ENCODE measurements around the gene FER1L5. TPM values are rescaled to one million over a fixed set of nuclear protein-coding genes. Genes with fewer than 3 reads are reported as not detected.

FER1L5 gene
- total and polyA plus RNA-seq, 9 of the 15 experiments (the other 6 are each of a cell fraction or from before 2014, with no cell fraction given): 0.01 TPM; not detected in 6

DNA sequence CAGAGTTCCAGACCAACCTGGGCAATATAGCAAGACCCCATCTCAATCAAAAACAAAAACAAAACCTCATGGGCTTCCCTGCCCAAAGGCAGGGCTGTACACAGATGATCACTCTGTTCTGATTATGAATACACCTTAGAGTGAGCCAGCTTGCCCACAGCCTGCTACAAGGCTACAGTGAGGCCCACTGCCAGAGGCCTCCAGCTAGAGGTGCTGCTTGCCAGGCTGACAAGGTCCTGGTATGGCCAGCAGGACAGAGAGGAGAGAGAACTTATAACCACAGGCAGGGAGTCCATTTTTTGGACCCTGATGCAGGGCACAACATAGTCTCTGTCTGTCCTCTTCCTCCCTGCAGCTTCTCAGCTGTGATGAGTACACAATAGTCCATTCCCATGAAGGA, 46.0 kb upstream of the FER1L5 start:
- H3K9me1 ChIP-seq (ENCODE audit: control insufficient read depth, insufficient read depth, low read length): no peaks in the 10 kb centered on the region
- H3K36me3 ChIP-seq (ENCODE audit: control insufficient read depth, insufficient read depth, low read length): peaks cover 91% of the 10 kb centered on the region
- in situ Hi-C loops (cut with MboI) (no loop called here), intact Hi-C loops (cut with micrococcal nuclease) (no loop called here)
- no TSS peak for BruUV-seq (replicated peaks)
- CTCF ChIA-PET (ENCODE audit: low intra/inter-chr PET ratio): no interaction called here
- no peaks in the 10 kb centered on the region for H3K9me3 ChIP-seq (replicated peaks; ENCODE audit: control insufficient read depth, insufficient read depth, low read depth, low read length)
- H3K27me3 ChIP-seq (ENCODE audit: control insufficient read depth in 2 of 2, insufficient read depth in 2 of 2, low read length in 2 of 2): no peaks in the 10 kb centered on the region
- POLR2A ChIA-PET: interaction anchor here (0.6 kb wide), 1 partner anchor 28 kb away, joined by 3 read pairs; no protein-coding TSS in a partner anchor
- no peaks in the 10 kb centered on the region for H4K20me1 ChIP-seq (replicated peaks; ENCODE audit: control insufficient read depth, insufficient read depth, low read length)
- H3K9ac ChIP-seq (ENCODE audit: insufficient read depth in 1 of 2, low read depth in 2 of 2, low read length in 2 of 2): no peak overlapping the region
- H3K4me1 ChIP-seq (replicated peaks in 1 of 2; ENCODE audit: control insufficient read depth in 2 of 2, insufficient read depth in 2 of 2, low read length in 2 of 2): no peaks in the 10 kb centered on the region; a peak in 2 of 5 replicates
- no peak for TF ChIP-seq KAT8 (IDR thresholded peaks at IDR 0.05; ENCODE audit: low read depth)
- TF ChIP-seq ESRRA (IDR thresholded peaks at IDR 0.05; ENCODE audit: borderline replicate concordance, low read depth): no peak
- ATAC-seq (no peak), FAIRE-seq (no peak), DNase-seq (ENCODE audit: extremely low read depth in 1 of 4, low spot score in 3 of 4) (no peak)
- no peak overlapping the region for H3K27ac ChIP-seq (ENCODE audit: extremely low read depth, low read depth, low read length)
- H3K4me3 ChIP-seq: no peak overlapping the region
- H3K79me2 ChIP-seq (ENCODE audit: control insufficient read depth, insufficient read depth, low read length): no peaks in the 10 kb centered on the region; the same call in 2 of the 3 replicates
- no peak overlapping the region for H3K4me2 ChIP-seq (ENCODE audit: insufficient read depth, low read length)
- H2AFZ ChIP-seq (ENCODE audit: low read depth, low read length): no peak overlapping the region

DNA sequence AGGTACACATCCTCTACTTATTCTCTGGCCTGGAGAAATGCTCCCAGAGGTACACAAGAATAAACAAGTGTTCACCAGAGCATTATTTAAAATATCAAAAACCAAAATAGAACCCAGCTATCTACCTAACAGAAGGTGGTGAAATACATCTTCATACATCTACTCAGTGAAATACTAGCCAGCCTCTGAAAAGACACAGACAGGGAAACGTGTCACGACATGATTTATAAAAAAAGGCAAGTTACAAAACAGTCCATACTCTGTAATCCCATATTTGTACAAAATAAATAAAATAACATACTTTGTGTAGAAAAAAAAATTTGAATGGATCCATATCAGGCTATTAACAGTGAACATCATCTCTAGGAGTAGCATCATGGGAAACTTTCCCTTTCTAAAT, 42.6 kb upstream of the FER1L5 start:
- H2AFZ ChIP-seq (ENCODE audit: low read depth, low read length): no peak overlapping the region
- H3K27ac ChIP-seq (ENCODE audit: extremely low read depth, low read depth, low read length): no peak overlapping the region
- 0 out of 2 replicates have a peak, but pooled peaks cover 4% of the 10 kb centered on the region for H4K20me1 ChIP-seq (replicated peaks; ENCODE audit: control insufficient read depth, insufficient read depth, low read length)
- 89% methylated on average over 2 of the region's 2 CpGs for WGBS (ENCODE audit: insufficient coverage, low coverage, missing lambda C conversion rate)
- H3K79me2 ChIP-seq (ENCODE audit: control insufficient read depth, insufficient read depth, low read length): no peaks in the 10 kb centered on the region; the same call in 2 of the 3 replicates
- ChIA-PET CTCF (ENCODE audit: low intra/inter-chr PET ratio) (no interaction called here), POLR2A (interaction anchor here (0.9 to 2.7 kb wide), 5 partner anchors 9 to 29 kb away, joined by 3 to 7 read pairs (median 3); no protein-coding TSS in a partner anchor)
- no peak for DNase-seq (ENCODE audit: extremely low read depth in 1 of 4, low spot score in 3 of 4)
- no peak for TF ChIP-seq ETV1 (tag; conservative IDR thresholded peaks at IDR 0.05; ENCODE audit: low read depth)
- TF ChIP-seq ZZZ3 (IDR thresholded peaks at IDR 0.05): no peak
- no peaks in the 10 kb centered on the region for H3K9me1 ChIP-seq (ENCODE audit: control insufficient read depth, insufficient read depth, low read length)
- H3K9ac ChIP-seq (ENCODE audit: insufficient read depth in 1 of 2, low read depth in 2 of 2, low read length in 2 of 2): no peak overlapping the region
- no peak overlapping the region for H3K4me3 ChIP-seq
- H3K9me3 ChIP-seq (replicated peaks; ENCODE audit: control insufficient read depth, insufficient read depth, low read depth, low read length): no peaks in the 10 kb centered on the region
- no peak for ATAC-seq
- peaks cover 5 to 8% of the 10 kb centered on the region in 2 experiments; a peak in 4 of 5 replicates for H3K4me1 ChIP-seq (replicated peaks in 1 of 2; ENCODE audit: control insufficient read depth in 2 of 2, insufficient read depth in 2 of 2, low read length in 2 of 2)
- peaks cover 92% of the 10 kb centered on the region for H3K36me3 ChIP-seq (ENCODE audit: control insufficient read depth, insufficient read depth, low read length)
- no peak overlapping the region for H3K4me2 ChIP-seq (ENCODE audit: insufficient read depth, low read length)
- no TSS peak for BruUV-seq (replicated peaks)
- intact Hi-C loops (cut with micrococcal nuclease) (no loop called here), in situ Hi-C loops (cut with MboI) (no loop called here)
- FAIRE-seq: no peak
- no peaks in the 10 kb centered on the region for H3K27me3 ChIP-seq (ENCODE audit: control insufficient read depth in 2 of 2, insufficient read depth in 2 of 2, low read length in 2 of 2)
